COLO829 (cell line): ENCODE data around the gene UGT1A8.
"Not testable (repeated sequence)": the region's sequence is repeated elsewhere in the genome, so short reads cannot be mapped to it uniquely, and the experiment has no call there.

Experiments used
- DNase-seq: peaks from one replicate; pipeline ENCODE4 v3.0.0; 2012; ENCODE audit warnings: low spot score

Gene UGT1A8

DNA sequence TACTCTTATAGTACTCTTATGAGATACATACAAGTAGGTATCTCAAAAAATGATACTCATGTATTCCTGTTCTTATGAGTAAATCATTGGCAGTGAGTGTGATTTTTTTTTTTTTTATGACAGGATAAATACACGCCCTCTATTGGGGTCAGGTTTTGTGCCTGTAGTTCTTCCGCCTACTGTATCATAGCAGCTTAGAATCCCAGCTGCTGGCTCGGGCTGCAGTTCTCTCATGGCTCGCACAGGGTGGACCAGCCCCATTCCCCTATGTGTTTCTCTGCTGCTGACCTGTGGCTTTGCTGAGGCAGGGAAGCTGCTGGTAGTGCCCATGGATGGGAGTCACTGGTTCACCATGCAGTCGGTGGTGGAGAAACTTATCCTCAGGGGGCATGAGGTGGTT lies at the start of gene UGT1A8:
Gene UGT1A8 (plus strand): TSS at position 158 of the 400 bp plus-strand sequence. CDS start 75 bp downstream, at position 233.
- DNase-seq, result not testable (repeated sequence)

DNA sequence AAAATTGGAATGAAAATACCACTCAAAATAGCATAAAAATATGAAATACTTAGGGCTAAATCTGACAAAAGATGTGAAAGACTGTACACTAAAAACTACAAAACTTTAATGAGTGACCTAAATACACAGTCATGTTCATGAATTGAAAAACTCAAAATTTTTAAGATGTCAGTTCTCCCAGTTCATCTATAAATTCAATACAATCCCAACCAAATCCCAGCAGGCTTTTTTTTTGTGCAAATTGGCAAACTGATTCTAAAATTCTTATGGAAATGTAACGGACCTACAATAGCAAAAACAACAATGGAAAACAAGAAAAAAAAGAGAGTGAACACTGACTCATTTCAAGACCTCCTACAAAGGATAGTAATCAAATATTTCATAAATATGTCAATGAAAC lies 46.4 kb upstream of the UGT1A8 start:
- DNase-seq, result no peak

DNA sequence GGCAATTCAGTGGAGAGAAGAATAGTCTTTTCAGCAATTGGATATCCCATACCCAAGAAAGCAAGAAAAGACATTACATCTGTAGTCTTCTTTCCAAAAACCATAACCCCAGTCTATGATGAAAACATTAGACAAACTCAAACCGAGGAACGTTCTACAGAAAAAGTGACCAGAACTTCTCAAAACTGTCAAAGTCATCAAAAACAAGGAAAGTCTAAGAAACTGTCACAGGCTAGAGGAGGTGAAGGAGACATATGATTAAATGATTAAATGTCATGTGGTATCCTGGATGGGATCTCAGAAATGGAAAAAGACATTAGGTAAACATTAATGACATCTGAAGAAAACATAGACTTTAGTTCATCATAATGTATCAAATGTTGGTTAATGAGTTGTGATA lies 46.0 kb upstream of the UGT1A8 start:
- DNase-seq, result no peak

DNA sequence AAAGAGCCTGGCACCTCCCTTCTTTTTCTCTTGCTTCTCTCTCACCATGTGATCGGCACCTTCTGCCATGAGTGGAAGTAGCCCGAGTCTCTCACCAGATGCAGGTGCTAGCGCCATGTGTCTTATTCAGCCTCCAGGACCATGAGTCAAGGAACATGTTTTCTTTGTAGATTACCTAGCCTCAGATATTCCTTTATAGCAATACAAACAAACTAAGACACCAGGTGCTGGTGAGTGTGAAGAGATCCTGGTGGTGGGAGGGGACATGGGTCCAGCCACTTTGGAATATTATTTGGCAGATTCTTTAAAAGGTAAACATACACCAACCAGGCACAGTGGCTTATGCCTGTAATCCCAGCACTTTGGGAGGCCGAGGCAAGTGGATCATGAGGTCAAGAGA lies 45.0 kb upstream of the UGT1A8 start:
- DNase-seq, result no peak

DNA sequence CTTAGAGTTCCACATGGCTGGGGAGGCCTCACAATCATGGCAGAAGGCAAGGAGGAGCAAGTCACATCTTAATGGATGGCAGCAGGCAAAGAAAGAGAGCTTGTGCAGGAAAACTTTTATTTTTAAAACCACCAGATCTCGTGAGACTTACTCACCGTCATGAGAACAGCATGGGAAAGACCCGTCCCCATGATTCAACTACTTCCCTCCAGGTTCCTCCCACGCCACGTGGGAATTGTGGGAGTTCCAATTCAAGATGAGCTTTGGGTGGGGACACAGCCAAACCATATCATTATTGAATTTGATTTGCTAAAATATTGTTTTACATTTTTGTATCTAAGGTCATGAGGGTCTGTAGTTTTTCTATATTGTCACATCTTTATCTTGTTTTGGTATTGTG lies 40.1 kb upstream of the UGT1A8 start:
- not testable (repeated sequence) for DNase-seq

DNA sequence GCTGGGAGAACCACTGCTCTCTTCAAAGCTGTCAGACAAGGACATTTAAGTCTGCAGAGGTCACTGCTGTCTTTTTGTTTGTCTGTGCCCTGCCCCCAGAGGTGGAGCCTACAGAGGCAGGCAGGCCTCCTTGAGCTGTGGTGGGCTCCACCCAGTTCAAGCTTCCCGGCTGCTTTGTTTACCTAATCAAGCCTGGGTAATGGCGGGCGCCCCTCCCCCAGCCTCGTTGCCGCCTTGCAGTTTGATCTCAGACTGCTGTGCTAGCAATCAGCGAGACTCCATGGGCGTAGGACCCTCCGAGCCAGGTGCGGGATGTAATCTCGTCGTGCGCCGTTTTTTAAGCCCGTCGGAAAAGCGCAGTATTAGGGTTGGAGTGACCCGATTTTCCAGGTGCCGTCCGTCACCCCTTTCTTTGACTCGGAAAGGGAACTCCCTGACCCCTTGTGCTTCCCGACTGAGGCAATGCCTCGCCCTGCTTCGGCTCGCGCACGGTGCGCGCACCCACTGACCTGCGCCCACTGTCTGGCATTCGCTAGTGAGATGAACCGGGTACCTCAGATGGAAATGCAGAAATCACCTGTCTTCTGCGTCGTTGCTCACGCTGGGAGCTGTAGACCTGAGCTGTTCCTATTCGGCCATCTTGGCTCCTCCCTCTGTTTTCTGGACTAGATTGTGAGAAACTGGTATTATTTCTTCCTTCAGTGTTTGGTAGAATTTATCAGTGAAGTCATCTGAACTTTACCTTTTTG lies 34.0 kb upstream of the UGT1A8 start:
- not testable (repeated sequence) for DNase-seq

DNA sequence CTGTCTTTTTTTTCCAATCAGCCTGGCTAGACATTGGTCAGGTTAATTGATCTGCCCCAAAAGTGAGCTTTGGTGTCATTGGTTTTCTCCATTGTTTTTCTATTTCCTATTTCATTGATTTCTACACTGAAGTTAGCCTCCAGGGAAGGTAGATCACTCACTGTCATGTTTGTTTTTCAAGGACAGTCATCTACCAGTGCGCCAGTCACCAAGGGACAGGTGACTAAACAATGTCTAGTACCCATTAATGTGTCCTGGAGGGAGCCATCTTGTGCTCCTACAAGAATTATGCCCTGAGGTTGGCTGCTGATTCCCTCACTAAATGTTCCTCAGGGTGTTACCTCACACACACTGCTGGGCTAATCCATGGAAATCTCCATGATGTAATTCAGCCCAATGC lies 33.2 kb upstream of the UGT1A8 start:
- DNase-seq, result no peak

DNA sequence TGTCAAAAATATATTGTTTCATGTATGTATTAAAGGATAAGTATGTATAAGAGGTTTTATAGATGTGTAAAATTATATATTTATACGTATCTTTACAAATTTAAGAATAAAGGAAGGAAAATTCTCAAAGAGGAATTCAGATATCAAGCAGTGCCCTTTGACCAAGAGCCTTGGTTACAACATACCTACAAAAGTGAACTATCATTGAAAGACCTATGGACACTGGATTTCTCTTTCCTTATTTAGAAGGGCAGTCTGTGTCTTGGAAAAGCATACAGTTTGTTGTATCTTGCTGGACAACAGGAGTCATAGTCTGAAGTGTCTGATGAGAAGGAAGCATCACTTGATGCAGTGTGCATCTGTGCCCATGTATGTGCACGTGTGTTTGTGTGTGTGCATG lies 29.0 kb upstream of the UGT1A8 start:
- DNase-seq, result no peak

DNA sequence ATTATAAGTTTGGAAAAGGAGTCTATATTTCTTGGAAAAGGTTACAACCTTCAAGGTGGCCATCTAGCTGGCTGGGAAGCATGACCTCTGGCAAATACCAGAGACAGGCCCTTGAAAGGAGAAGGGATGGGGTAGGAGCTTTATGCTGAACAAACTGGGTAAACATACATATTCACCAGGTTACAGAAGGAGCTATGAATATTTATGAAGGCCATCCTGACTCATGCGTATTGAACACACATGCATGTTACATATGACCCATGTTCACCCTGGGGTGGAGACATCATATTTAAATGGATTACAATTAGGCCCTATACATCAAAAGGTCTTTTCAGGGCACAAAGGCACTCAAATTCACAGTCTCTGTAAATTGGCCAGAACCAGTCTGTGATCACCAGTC lies 24.7 kb upstream of the UGT1A8 start:
- not testable (repeated sequence) for DNase-seq

DNA sequence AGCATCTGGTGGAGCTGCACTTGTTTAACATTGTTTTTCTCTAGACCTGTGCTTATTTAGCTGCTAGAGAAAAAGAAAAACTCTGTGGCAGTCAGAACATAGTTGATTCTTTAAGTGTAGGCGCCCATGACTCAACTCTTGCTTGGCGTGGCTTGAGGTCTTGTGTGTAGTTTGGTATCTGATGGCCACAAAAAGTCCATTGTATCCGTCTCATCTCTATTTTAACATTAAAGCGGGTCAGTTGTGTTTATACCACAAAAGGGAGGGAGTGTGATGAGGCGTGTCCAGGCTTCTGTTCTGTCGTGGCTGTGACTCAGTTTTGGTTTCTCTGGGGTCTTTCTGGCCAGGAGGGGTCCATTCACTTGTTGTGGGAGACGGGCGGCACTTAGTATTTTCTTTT lies 24.2 kb upstream of the UGT1A8 start:
- DNase-seq, result peak; percentile 86

DNA sequence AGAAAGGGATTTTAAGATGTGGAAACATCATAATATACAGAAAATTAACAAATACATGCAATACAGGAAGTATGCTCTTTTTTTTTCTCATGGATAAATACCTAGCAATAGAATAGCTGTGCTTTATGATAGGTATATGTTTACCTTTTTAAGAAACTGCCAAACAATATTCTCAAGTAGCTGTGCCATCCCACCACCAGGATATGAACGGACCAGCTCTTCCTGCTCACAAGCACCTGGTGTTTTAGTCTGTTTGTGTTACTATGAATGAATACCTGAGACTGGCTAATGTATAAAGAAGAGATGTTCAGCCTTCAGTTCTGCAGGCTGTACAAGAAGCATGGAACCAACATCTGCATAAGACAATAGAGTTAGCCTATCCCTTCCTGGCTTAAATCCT lies 19.9 kb upstream of the UGT1A8 start:
- DNase-seq, result no peak

DNA sequence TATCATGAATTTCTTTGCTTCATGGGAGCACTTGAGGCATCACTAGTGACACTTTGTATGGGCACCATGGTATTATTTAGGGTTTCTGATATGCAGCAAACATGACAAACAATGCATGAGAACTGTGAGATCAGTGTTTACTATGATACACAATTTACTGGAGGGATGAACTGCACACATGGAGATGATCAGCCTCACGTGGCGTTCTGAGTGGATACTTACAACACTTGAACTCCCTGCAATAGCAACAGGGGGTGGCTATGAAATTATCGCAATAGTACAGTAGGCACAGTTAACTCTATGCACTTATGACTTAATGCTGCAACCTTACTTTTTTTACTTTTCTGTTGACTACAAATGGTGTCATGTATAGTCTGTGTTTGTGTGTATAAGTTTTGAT lies 18.5 kb upstream of the UGT1A8 start:
- DNase-seq, result no peak

DNA sequence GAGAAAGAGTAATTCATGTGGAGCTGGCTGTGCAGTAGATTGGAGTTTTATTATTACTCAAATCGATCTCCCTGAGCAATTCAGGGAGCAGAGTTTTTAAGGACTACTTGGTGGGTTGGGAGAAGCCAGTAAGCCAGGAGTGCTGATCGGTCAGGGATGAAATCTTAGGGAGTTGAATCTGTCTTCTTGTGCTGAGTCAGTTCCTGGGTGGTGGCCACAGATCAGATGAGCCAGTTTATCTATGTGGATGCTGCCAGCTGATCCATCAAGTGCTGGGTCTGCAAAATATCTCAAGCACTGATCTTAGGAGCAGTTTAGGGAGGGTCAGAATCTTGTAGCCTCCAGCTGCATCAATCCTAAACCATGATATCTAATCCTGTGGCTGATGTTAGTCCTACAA lies 17.0 kb upstream of the UGT1A8 start:
- DNase-seq, result no peak

DNA sequence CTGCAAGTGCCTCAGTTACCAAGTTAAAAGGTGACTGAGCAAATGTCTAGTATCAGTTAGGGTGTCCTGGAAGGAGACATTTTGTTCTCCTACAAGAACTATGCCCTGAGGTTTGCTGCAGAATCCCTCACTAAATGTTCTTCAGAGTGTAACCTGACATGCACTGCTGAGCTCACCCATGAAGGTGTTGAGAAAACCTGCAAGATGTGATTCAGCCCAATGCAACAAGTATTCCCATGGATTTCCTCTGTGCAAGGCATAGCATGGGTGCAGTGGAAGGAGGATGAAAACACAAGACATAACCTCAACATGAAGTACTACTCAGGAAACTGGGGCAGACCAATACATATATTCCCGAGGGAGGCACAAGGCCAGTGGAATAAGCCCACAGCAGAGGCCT lies 15.4 kb upstream of the UGT1A8 start:
- DNase-seq, result no peak

DNA sequence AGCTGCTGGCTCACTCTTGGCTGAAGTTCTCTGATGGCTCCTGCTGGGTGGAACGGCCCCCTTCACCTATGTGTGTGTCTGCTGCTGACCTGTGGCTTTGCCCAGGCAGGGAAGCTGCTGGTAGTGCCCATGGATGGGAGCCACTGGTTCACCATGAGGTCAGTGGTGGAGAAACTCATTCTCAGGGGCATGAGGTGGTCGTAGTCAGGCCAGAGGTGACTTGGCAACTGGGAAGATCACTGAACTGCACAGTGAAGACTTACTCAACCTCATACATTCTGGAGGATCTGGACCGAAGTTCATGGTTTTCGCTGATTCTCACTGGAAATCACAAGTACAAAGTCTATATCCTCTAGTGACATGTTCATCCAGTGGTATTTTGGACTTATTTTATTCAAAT lies 13.9 kb upstream of the UGT1A8 start:
- DNase-seq, result no peak

DNA sequence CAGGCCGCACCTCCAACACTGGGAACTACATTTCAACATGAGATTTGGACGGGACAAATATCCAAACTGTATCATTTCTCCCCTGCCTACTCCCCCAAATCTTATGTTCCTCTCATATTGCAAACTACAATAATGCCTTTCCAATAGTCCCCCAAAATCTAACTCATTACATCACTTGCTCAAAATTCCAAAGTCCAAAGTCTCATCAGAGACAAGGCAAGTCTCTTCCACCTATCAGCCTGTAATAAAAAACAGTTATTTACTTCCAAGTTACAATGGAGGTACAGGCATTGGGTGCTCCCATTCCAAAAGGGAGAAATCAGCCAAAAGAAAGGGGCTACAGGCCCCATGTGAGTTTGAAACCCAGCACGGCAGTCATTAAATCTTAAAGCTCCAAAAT lies 12.6 kb upstream of the UGT1A8 start:
- DNase-seq, result no peak

DNA sequence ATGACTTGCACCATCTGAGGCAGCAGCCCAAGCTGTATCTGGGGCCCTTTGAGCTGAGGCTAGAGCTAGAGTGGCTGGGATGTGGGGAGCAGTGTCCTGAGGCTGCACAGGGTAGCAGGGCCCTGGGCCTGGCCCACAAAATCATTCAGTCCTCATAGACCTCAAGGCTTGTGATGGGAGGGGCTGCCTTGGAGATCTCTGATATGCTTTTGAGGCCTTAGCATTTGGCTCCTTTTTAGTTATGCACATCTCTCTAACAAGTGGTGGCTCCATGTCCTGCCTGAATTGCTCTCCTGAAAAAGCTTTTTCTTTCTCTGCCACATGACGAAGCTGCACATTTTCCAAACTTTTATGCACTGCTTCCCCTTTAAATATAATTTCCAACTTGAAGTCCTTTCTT lies 11.8 kb upstream of the UGT1A8 start:
- no peak for DNase-seq

DNA sequence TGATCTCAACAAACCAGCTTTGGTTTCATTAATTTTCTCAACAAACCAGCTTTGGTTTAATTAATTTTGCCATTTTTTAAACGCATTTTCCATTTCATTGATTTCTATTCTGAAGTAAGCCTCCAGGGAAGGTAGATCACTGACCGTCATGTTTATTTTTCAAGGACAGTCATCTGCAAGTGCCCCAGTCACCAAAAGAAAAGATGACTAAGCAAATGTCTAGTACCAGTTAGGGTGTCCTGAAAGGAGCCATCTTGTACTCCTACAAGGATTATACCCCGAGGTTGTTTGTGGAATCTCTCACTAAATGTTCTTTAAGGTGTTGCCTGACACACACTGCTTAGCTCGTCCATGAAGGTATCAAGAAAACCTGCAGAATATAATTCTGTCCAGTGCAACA lies 6.1 kb upstream of the UGT1A8 start:
- DNase-seq, result no peak

DNA sequence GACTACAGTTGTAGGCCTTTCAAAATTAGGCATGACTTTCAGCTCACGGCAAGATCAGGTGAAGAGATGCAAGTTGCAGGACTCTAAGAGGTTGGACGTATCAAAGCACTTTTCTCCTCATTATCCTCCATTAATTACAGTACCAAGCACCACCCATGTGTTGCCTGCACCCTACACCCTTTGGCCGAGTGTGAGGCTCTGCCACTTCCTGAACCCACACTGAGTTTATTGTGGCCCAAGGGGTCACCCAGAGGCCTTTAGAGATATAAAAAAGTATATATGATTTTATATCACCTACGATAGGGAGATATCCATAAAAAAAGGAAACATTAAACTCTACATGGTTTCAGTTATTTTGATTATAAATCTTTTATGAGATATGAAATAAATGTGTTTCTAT lies 2.8 kb downstream of the UGT1A8 start:
- no peak for DNase-seq

DNA sequence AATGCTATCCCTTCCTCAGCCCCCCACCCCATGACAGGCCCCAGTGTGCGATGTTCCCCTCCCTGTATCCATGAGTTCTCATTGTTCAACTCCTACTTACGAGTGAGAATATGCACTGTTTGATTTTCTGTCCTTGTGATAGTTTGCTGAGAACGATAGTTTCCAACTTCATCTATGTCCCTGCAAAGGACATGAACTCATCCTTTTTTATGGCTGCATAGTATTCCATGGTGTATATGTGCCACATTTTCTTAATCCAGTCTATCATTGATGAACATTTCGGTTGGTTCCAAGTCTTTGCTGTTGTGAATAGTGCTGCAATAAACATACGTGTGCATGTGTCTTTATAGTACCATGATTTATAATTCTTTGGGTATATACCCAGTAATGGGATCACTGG lies 4.4 kb downstream of the UGT1A8 start:
- DNase-seq, result not testable (repeated sequence)

DNA sequence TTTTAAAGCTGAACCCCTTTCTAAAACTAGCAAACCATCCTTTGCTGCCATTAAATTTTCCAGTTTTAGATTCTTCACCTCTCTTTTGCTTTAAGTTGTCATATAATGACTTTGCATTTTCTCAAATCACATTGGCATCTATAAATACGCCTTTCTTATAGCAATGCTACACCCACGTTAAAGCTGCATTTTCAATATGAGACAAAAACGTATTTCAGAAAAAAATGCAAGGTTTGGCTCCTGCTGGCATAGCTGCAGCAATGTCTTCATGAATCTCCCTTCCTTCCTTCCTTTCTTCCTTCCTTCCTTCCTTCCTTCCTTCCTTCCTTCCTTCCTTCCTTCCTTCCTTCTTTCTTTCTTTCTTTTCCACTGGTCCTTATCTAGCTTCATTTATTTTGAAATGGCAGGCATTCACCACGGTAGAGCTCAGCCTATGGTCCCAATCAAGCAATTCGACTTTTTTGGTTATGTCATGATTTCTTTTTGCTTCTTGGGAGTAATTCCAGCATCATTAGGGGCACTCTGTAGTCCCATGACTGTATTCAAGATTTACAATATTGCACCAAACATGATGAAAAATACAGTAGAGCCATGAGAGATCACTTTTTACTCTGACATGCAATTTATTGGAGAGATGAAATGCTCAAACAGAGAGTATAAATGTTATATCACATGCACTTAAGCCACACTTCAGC lies 10.0 kb downstream of the UGT1A8 start:
- no peak for DNase-seq

DNA sequence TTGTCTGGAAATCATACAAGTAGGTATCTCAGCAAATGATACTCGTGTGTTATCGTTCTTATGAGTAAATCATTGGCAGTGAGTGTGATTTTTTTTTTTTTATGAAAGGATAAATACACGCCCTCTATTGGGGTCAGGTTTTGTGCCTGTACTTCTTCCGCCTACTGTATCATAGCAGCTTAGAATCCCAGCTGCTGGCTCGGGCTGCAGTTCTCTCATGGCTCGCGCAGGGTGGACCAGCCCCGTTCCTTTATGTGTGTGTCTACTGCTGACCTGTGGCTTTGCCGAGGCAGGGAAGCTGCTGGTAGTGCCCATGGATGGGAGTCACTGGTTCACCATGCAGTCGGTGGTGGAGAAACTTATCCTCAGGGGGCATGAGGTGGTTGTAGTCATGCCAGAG lies 18.9 kb downstream of the UGT1A8 start, which contains the start of gene UGT1A10:
Gene UGT1A10 (plus strand): TSS at position 143 of the 400 bp plus-strand sequence. CDS start 75 bp downstream, at position 218.
- not testable (repeated sequence) for DNase-seq

DNA sequence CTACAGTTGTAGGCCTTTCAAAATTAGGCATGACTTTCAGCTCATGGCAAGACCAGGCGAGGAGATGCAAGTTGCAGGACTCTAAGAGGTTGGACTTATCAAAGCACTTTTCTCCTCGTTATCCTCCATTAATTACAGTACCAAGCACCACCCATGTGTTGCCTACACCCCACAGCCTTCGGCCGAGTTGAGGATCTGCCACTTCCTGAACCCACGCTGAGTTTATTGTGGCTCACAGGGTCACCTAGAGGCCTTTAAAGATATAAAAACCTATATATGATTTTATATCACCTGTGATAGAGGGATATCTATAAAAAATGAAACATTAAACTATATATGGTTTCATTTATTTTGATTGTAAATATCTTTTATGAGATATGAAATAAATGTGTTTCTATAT lies 21.4 kb downstream of the UGT1A8 start:
- no peak for DNase-seq

DNA sequence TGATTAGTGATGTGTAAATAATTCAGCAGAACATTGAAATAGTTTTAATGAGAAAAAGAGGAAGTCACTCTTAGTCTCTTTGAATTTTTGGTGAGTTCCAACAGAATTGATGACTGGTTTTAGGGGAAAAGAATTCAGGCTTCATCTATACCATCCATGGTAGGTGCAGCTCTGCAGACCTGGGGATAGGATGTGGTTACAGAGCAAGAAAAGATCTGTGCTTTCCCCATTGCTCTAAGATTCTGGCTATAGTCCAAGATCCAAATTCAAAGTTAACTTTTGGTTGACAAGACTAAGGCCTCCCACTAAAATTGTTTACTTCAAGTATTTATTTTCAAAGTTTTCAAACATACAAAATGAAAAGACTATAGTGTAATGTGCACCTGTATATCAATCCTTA lies 22.4 kb downstream of the UGT1A8 start:
- no peak for DNase-seq
